ENCODE measurements around the gene TRIM47.
"Not testable (repeated sequence)": the region's sequence is repeated elsewhere in the genome, so short reads cannot be mapped to it uniquely, and the experiment has no call there.

GRCh38 chr17:75868730-75869281 lies 9.6 kb downstream of the TRIM47 start:
- not testable (repeated sequence) for TF ChIP-seq ZNF766 (CRISPR knock-in tag; IDR thresholded peaks at IDR 0.05; ENCODE audit: borderline replicate concordance); ZNF264 (CRISPR knock-in tag; IDR thresholded peaks at IDR 0.05); PAXIP1 (CRISPR knock-in tag; conservative IDR thresholded peaks at IDR 0.05); CTCF (CRISPR knock-in tag; IDR thresholded peaks at IDR 0.05); MNT (IDR thresholded peaks at IDR 0.05); RBM39 (IDR thresholded peaks at IDR 0.05; ENCODE audit: low read depth, low read length, poor library complexity, severe bottlenecking)

Data from HepG2 (cell line).